Esophagus squamous epithelium (tissue), 4 donors: ENCODE data around the gene DENND1B.

ENCODE experiments used
- CTCF ChIP-seq, 6 experiments: fragments of 450-650 bp in 4 of 6; fragments of 200-600 bp in 2 of 6; sonication (generic) in 2 of 6; IDR thresholded peaks; one replicate each; pipeline ENCODE4 v1.5.1; 2016 to 2019; ENCODE audit warnings: antibody characterized with exemption in 6 of 6, mild to moderate bottlenecking in 4 of 6, moderate library complexity in 4 of 6
- POLR2A ChIP-seq, 4 donors: fragments of 450-650 bp; IDR thresholded peaks; one replicate each; pipeline ENCODE4 v1.6.1; 2017; ENCODE audit warnings: antibody characterized with exemption in 4 of 4, mild to moderate bottlenecking in 4 of 4, moderate library complexity in 3 of 4

- TF ChIP-seq CTCF (IDR thresholded peaks at IDR 0.05) (no peak), POLR2A (IDR thresholded peaks at IDR 0.05) (no peak)
These were observed 5.0 kb downstream of the DENND1B start for GRCh38 chr1:197770243-197770642.
